GM21529 (cell line): ENCODE results near the gene PDIA6.
"Not testable (repeated sequence)": the region's sequence is repeated elsewhere in the genome, so short reads cannot be mapped to it uniquely, and the experiment has no call there.

Experiments used
- ATAC-seq: cut with Tn5 transposase; IDR thresholded peaks from one replicate; pipeline ENCODE4 v1.9.1; 2021; ENCODE audit not compliant: unreplicated experiment

Gene PDIA6

DNA sequence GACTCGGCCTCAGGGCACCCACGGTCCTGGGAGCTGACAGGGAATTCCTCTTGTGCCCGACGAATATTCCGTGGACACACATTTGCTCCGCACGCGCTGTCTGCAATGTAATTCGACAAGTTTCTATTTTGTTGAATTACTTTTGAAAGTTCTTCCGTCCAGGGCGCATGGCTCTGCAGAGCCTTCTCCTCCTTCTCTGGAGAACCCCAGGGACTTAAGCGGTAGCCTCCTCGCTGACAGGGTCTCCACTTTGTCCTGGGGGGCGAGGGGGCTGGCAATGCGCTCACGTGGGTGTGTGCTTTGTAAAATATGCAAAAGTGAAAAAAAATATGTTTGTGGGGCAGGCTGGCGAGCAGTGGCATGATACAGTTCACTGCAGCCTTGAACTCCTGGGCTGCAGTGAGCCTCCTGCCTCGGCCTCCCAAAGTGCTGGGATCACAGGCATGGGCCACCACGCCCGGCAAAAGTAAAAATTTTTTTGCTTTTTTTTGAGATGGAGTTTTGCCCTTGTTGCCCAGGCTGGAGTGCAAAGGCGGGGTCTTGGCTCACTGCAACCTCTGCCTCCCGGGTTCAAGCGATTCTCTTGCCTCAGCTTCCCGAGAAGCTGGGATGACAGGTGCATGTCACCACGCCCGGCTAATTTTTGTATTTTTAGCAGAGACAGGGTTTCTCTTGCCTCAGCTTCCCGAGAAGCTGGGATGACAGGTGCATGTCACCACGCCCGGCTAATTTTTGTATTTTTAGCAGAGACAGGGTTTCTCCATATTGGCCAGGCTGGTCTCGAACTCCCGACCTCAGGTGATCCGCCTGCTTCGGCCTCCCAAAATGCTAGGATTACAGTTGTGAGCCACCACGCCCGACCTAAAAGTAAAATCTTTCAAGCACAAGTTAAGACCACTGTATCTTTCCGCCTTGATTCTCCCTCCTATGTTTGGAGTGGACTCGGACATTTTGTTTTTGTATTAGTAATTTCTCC, 866 bp upstream of the PDIA6 start:
- not testable (repeated sequence) for ATAC-seq

DNA sequence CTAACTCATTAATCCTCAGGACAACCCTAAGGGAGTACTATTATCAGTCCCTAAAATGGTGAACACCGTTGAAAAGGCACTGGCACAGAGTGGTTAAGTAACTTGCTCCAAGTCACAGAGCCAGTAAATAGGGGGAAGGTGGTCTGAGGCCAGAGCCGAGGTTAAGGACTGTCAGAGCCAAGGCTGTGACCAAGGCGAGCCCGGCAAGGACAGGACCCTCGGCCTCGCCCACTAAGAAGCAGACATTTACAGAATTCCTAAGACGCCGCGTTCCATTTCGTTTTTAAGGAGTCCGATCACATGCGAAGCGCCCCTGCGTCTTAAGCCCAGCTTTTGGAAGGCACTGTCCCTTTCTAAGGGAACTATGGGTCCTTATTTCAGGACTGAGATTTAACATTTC, 1.1 kb downstream of the PDIA6 start:
- ATAC-seq: no peak

DNA sequence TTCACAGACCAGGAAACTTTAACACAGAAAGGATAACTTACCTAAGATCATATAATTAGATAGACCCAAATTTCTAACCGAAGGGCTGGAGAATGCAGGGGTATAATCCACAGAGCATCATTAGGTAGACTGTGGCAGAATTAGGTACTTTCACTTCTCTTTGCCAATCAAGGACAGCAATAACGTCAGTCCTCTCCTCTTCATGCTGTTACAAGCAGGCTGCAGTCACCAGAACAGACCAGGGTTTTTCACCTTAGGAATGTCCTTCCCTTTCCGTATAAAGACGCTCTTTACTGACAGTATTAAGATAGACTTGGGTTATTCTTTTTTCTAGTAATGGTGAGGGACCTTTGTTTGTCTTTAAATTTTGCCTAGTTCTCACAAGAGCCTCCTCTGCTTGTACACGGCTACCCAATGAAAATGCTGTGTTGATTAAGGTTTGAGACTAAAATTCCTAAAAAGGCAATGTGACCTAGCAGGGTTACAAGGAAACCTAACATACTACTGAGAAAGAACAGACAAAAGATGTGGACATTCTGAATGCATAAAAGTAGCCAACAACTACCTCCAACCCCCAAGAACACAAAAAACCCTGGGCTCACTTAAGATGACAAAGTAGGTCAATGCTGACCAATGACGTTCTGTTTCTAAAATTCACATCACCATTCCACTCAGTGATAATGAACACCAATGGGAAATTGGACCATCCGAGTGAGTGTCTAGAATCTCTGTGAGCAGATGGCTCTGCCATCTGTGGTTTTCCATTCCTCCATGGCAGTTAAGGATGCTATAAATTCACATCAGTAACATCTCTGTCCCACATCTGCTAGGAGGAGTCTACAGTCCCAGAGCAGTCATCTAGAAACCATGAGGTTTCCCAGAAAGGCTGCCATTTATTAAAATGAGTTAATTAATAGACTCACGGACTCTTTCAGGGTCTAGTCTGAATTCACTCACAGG, 2.1 kb downstream of the PDIA6 start:
- peak; percentile 43 for ATAC-seq

DNA sequence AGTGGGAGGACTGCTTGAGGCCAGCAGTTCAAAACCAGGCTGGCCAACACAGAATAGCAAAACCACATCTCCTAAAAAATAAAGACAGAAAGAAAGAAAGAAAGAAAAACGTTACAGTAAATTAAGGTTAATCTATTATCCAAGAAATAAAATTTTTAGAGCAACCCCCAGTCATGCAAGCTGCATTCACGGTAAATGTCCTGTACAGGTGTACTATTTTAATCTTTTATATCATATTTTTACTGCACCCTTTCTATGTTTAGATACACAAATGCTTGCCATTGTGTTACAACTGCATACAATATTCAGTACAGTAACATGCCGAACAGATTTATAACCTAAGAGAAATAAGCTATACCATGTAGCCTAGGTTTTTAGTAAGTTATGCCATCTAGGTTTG, 6.0 kb downstream of the PDIA6 start:
- no peak for ATAC-seq

DNA sequence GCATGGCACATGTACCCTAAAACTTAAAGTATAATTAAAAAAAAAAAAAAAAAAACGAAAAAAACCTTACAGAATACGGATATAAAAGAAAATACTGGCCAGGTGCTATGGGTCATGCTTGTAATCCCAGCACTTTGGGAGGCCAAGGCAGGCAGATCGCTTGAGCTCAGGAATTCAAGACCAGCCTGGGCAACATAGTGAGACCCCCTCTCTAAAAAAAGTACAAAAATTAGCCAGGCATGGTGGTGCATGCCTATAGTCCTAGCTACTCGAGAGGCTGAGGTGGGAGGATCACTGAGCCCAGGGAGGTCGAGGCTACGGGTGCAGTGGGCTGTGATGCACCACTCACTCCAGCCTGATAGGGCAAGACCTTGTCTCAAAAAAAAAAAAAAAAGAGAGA, 6.6 kb downstream of the PDIA6 start:
- not testable (repeated sequence) for ATAC-seq

DNA sequence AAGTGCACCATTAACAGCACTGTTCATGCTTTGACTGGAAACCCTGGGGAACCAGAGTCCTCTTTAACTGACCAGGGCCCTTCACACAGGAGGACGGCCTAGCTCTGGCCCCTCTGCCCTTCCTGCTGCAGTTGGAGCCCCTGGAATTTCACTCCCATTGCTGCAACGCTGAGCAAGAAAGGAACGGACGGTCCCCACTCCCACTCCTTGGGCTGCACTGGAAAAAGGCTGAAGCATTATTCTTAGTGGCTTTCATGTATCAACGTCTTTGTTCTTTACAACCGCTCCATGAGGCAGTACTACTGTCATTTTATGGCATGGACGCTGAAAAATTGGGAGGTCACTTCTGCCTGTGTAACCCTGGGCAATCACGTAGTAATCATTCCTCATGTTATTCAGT, 9.9 kb downstream of the PDIA6 start:
- no peak for ATAC-seq

DNA sequence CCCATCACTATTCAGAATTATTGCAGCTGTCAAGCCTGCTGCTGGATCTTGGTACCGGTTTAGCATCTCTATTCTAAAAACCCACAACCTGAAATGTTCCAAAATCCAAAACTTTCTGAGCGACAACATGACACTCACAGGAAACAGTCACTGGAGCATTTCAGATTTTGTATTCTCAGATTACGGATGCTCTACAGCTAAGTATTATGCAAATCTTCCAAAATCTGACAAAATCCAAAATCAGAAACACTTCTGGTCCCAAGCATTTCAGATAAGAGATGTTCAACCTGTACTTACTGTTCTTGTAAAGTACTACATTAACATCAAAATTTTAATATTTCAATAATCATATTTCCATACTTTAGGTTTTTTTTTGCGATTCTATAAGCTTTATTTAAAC, 12.4 kb downstream of the PDIA6 start:
- no peak for ATAC-seq

DNA sequence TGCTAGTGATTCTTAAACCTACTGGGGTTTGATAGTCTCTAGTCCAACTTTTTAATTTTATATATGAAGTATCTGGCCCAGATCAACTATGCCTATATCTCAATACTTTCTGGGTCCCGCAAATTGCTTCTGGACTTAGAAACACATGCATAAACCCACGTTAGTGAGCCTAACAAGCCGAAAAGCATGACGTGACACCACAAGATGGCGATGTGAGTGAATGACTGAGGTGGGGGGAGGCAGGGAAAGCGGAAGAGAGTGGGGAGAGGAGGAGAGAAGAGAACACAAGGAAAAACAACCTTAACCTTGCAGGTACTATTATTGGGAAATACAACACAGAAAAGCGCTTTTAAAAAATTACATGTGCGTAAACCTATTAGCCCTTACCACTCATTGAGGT, 13.8 kb downstream of the PDIA6 start:
- ATAC-seq: no peak

DNA sequence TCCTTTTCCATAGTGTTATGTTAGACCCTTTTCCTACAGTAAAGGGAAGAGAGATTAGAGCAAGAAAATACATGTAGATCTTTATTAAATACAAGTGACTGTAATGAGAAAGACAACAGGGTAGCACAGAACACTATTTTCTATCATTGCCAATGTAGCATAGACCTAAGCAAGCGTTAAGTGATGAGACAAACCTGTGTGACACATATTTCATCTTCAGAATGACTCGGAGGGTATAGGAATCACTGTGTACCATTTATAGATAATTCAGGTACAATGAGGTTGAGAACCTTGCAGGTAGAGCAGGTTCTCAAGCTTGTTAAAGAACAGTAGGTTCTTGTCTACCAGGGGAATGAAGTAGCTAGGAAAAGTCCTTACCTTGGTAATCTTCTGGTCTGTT, 15.9 kb downstream of the PDIA6 start:
- ATAC-seq: no peak

DNA sequence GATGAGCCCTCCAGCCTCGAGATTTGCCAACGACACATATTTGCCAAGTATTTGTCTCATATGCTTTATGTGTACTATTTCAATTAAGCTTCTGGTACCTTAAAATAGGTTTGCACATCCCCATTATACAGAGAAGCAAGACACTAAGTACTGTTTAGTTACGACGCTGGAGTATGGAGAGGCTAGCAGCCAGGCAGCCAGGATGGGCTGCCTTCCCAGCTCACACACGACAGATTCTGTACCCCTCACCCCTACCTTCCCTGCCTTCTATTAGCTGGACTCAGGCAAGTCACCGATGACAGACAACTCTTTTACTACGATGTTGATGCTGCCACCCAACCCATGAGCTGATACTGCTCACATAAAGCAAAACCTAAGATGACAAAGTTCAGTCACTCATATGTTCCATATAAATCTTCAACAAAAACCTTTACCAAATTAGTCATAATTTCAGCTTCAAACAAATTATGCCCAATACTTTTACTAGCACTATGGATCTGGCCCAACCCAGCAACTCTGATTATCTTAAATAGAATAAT, 17.0 kb downstream of the PDIA6 start:
- no peak for ATAC-seq

DNA sequence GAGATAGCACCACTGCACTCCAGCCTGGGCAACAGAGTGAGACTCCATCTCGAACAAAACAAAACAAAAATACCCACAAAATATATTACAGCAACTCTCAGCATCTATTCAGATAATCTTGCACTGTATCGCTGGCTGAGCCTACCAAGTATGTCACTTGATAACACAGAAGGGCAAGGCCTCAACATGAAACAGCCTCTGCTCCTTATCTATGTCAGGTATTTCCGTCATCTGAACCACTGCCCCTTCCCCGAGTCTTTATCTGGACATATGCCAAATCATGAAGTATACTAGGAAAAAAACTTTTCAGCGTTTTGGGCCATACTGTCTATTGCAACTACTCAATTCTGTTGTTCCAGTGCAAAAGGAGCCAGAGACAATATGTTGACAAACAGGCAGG, 17.7 kb downstream of the PDIA6 start:
- no peak for ATAC-seq

DNA sequence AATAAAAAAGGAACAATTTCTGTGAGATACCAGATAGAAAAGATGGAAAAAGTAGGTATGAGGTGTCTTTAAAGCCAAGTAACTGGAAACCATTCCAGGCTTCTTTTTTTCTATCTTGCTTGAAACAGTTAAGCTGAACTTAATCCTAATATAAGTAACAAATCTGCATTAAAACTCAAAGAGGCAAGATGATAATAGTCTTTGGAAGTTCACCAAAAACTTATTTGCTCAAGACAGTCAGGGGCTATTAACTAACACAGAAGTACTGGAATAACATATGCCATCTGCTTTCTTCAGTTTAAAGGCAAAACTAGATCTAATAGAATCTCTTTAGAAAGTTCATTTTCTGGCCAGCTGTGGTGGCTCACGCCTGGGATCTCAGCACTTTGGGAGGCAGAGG, 18.8 kb downstream of the PDIA6 start:
- no peak for ATAC-seq

DNA sequence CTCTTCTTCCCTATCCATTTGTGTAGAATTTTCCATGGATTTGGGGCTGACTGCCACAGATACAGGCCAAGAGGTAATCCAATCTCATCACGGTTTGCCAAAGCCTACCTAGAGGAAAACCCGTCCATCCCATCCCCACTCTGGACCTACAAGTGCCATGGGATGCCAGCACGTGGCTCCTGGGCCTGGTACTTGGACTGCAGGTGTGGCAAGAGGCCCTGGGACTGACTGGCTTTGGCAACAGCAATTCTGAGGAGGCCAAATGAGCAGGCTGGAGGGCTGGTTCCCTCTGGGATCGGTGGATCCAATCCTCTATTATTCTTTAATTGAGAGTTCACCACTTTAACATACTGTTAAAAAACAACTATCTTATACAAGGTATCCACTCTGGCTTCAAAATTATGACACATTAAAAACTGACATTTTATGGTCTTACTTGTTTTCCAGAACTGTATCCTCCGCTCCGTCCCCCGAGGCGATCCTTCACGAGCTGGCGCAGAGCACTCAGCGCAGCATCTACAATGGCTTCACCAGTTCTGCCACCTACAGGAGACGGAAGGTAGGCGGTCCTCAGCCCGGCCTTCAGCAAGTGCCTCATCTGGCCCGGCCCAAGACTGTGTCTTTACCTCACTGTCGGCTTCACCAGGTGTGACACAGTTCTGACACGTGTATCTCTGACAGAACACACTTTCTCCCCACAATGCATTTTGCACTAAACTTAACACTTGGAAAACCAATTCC, 19.8 kb downstream of the PDIA6 start:
- ATAC-seq: no peak

DNA sequence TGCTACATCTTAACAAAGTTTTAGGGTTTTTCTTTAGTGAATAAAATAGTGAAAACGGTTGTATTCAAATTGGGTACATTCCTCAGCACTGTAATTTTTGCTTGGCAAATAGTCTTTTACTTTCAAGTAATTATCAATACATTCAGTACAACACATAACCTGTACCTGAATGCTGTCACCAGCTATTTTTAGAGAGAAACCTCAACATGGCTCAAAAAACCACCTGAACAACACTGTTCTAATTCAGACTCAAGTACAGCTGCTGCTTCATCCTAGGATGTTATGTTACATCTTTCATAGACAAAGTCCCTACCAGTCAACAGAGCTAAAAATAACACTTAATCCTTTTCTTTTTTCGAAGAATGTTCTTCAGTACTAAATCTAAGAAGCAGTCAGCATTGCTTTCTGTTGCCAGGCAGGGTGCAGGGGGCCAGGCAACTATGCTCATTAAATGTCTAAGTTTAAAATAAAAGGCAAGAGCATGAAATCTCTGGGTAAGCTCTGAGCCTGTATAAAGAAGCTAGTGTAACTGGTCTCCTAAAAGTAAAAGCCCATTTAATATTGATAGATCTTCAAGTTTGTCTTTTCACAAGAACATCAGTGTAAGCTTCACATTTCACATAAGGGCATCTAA, 20.5 kb downstream of the PDIA6 start:
- peak; percentile 52 for ATAC-seq

DNA sequence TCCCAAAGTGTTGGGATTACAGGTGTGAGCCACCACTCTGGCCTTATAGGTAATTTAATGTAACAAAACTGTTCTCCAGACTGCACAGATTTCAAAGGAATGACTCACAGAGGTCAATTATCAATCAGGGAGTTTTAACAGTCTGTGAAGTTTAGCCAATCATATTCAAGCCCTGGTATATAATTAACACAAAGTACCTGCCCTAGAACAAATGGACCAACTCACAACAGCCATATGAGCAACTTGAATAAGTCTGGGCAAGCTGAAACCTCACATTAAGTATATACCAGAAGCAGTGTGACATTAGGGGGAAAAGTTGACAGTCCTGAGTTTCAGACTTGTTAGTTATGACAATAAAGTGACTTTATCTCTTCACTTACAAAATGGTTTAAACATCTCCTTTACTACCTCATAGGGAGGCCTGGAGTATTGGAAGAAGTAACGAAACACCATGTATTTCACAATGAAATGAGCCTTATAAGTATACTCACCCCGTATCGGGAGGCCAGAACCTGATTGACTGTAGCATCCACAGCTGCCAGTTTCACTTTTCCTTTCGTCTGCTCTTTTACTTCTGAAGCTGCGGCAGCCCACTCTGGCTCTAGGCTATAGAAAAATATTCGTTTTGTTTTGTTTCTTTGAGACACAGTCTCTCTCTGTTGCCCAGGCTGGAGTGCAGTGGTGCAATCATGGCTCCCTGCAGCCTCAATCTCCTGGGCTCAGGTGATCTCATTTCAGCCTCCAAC, 22.2 kb downstream of the PDIA6 start:
- peak; percentile 90 for ATAC-seq

DNA sequence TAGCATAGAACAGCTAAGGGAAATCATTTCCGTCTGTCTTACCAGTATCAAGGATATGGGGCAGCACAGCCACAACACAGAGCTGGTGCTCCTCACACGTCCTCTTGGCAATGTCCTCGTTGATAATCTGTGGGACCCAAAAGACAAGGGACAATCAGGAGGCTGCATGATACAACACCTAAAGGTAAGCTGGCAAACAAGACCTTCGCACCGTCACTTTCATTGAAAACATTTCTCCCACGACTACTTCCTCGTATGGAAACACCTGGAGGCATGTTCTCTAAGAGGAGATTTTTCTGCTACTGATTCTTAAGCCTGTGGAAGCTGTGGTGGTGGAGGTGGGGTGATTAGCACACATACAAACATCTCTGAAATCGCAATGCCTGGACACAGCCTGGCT, 23.7 kb downstream of the PDIA6 start:
- ATAC-seq: no peak

DNA sequence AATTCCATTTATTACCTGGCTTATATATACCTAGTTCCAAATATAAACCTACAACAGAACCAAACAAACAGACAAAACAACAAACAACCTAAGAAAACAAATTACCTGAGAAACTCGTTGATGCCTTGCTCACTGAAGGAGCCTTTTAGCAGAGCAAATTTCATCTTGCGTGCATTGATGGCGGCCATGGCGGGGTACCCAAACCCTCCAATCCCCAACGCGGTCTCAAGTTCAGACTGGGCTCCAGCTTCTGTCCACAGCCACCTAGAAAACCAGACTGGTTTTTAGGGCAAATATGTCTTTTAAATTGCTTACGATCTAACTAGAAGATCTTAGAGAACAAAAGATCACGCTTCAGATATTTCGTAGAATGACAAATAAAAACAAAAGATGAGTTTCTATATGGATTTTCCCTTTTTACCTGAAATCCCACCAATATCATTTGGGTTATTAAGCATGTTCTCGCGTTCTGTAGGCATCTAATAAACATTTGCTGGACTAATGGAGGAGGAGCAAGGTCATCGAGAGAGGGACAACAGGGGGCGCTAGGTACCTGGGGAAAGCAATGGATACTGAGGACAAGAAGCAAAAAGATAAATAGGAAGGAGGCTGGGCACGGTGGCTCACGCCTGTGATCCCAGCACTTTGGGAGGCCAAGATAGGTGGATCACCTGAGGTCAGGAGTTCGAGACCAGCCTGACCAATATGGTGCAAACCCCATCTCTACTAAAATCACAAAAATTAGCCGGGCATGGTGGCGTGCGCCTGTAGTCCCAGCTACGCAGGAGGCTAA, 25.2 kb downstream of the PDIA6 start:
- no peak for ATAC-seq

DNA sequence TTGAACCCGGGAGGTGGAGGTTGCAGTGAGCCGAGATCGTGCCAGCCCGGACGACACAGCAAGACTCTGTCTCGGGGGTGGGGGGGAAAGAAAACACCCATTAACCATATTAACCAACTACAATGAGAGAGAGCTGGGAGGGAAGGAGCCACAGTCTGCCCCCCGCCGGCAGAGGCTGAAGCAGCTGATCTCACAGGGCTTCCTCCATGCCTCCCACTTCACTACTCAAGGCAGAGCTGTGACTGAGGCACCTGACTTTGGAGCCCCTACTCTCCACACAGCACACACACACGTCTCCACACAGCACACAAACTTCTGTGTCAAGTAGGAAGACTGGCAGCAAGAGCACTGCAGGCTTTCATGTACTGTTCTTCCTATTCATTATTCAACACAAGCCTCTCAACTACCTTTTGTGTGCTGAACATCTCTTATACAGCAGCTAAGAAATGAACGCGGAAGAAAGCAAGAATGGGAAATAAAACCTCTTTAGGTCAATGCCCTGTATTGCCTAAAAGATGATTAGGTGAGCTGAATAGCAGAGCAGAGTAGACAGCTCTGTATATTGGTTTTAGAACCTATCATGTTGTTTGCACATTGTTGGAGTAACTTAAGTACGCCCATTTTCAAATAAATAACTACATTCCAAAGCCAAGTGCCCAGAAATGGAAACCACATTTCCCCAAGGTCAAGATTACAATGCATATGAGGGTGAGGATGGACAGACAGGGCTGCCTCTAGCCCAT, 26.2 kb downstream of the PDIA6 start:
- no peak for ATAC-seq
